Measurements from ENCODE around the gene KCNK15. TPM values are rescaled to one million over a fixed set of nuclear protein-coding genes. Genes with fewer than 3 reads are reported as not detected.
"Not testable (repeated sequence)": the region's sequence is repeated elsewhere in the genome, so short reads cannot be mapped to it uniquely, and the experiment has no call there.

KCNK15 gene
- total RNA-seq (under 1 TPM in 5 of 7 donors, not detected in 2; 0.17 to 0.92 (median 0.47) TPM), polyA plus RNA-seq (under 1 TPM in 2 of 3 donors, not detected in 1; 0.06 to 0.08 TPM)
- long read RNA-seq, donor 1: 0 reads
- long read RNA-seq, donor 2: 0 reads

GRCh38 chr20:44745598-44746366 is at the start of gene KCNK15:
Gene KCNK15 (plus strand): TSS chr20:44745865. CDS start chr20:44745911, 46 bp downstream.
- no peak for TF ChIP-seq CTCF (IDR thresholded peaks at IDR 0.05 in 8 of 11, conservative IDR thresholded peaks at IDR 0.05 in 3 of 11)
- peak in 2 of 3 donors; percentile 38 to 50 for TF ChIP-seq POLR2AphosphoS5 (IDR thresholded peaks at IDR 0.05)
- no peak for TF ChIP-seq POLR2A (IDR thresholded peaks at IDR 0.05)
- peak within 1 kb of the TSS in 3 of 8 donors; percentile 30 to 32 (median 31) for H3K27ac ChIP-seq
- peaks cover 0 to 60% (median 32%) of the 10 kb centered on the region in 7 donors for H3K27me3 ChIP-seq (replicated peaks in 1 of 7)
- H3K9me3 ChIP-seq: no peaks in the 10 kb centered on the region
- WGBS, 5 donors: 1 to 2% (median 1%) methylated on average over 36 to 81 of the region's 81 CpGs
- H3K4me1 ChIP-seq: peaks cover 3 to 35% (median 20%) of the 10 kb centered on the region in 6 donors
- H3K36me3 ChIP-seq: no peaks in the 10 kb centered on the region
- DNase-seq: no peak
- intact Hi-C loops (cut with DNase I; ENCODE audit: low total_unique reads): loop anchor here (5.0 kb wide), 1 partner anchor 122 kb away; no protein-coding TSS in a partner anchor
- H3K4me3 ChIP-seq: peak within 1 kb of the TSS; percentile 36 to 69 (median 42)

GRCh38 chr20:44696315-44696714 is 49.4 kb upstream of the KCNK15 start:
- H3K4me1 ChIP-seq: peaks cover 0 to 4% (median 0%) of the 10 kb centered on the region in 6 donors
- no peak overlapping the region for H3K27ac ChIP-seq
- peaks cover 0 to 4% (median 0%) of the 10 kb centered on the region in 8 donors for H3K9me3 ChIP-seq
- intact Hi-C loops (cut with DNase I; ENCODE audit: low total_unique reads): no loop called here
- DNase-seq: no peak
- H3K36me3 ChIP-seq: no peaks in the 10 kb centered on the region
- 76 to 89% (median 87%) methylated on average over 3 of the region's 3 CpGs for WGBS, 5 donors
- H3K4me3 ChIP-seq: no peak overlapping the region
- TF ChIP-seq POLR2AphosphoS5 (IDR thresholded peaks at IDR 0.05) (no peak), CTCF (IDR thresholded peaks at IDR 0.05 in 8 of 11, conservative IDR thresholded peaks at IDR 0.05 in 3 of 11) (no peak), POLR2A (IDR thresholded peaks at IDR 0.05) (no peak)
- H3K27me3 ChIP-seq (replicated peaks in 1 of 7): no peaks in the 10 kb centered on the region

GRCh38 chr20:44697041-44697440 is 48.6 kb upstream of the KCNK15 start:
- H3K27ac ChIP-seq; H3K4me3 ChIP-seq; intact Hi-C loops (cut with DNase I; ENCODE audit: low total_unique reads); H3K27me3 ChIP-seq (replicated peaks in 1 of 7); H3K9me3 ChIP-seq; H3K36me3 ChIP-seq; DNase-seq: not testable (repeated sequence)
- H3K4me1 ChIP-seq: peaks cover 0 to 11% (median 0%) of the 10 kb centered on the region in 6 donors
- WGBS, 5 donors: 87 to 90% (median 88%) methylated on average over 5 of the region's 5 CpGs

DNA sequence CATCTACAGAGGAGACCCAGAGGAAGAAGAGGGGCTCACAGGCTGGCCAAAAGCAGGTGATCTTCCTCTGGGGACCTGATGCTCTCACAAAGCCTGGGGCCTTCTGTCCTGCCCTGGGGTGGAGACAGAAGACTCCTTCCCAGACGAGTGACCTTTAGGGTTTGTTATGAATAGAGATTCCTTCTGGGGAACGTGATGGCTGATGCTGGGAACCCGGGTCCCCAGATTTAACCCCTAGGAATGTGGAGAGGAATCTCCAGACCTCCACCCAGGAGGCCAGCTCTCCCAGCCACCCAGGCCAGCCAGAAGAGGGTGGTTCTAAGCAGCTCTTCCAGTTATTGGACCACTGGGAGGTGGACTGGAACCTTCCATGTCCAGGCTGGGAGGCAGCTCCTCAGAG is 47.3 kb upstream of the KCNK15 start:
- H3K4me3 ChIP-seq: no peak overlapping the region
- H3K9me3 ChIP-seq: no peaks in the 10 kb centered on the region
- no peaks in the 10 kb centered on the region for H3K36me3 ChIP-seq
- peaks cover 0 to 7% (median 0%) of the 10 kb centered on the region in 7 donors for H3K27me3 ChIP-seq (replicated peaks in 1 of 7)
- no peak for DNase-seq
- intact Hi-C loops (cut with DNase I; ENCODE audit: low total_unique reads): no loop called here
- TF ChIP-seq POLR2A (IDR thresholded peaks at IDR 0.05) (no peak), CTCF (IDR thresholded peaks at IDR 0.05 in 8 of 11, conservative IDR thresholded peaks at IDR 0.05 in 3 of 11) (no peak), POLR2AphosphoS5 (IDR thresholded peaks at IDR 0.05) (no peak)
- H3K4me1 ChIP-seq: peaks cover 3 to 25% (median 12%) of the 10 kb centered on the region in 6 donors
- no peak overlapping the region for H3K27ac ChIP-seq
- WGBS, 5 donors: 60 to 84% (median 70%) methylated on average over 3 of the region's 3 CpGs
